ENCODE measurements around the gene SLC22A31.

SLC22A31 gene

GRCh38 chr16:89156740-89157645 lies 43.3 kb downstream of the SLC22A31 start:
- H3K27me3 ChIP-seq (ENCODE audit: low read depth, low read length): no peaks in the 10 kb centered on the region
- H3K27ac ChIP-seq (ENCODE audit: low read length): no peak overlapping the region
- no peak overlapping the region for H3K4me3 ChIP-seq (ENCODE audit: low read length)
- no peak overlapping the region for H2AFZ ChIP-seq (ENCODE audit: low read depth, low read length)
- no peak overlapping the region for H3K4me2 ChIP-seq (ENCODE audit: low read length)
- H3K4me1 ChIP-seq (ENCODE audit: low read length): peaks cover 9% of the 10 kb centered on the region
- H3K9me3 ChIP-seq (ENCODE audit: insufficient read depth, low read length): peaks cover 3% of the 10 kb centered on the region; the same call in 1 of the 2 replicates
- peaks cover 5% of the 10 kb centered on the region for H3K36me3 ChIP-seq (replicated peaks; ENCODE audit: low read depth, low read length)
- H3K79me2 ChIP-seq (ENCODE audit: low read length): no peaks in the 10 kb centered on the region
- TF ChIP-seq CTCF (IDR thresholded peaks at IDR 0.05; ENCODE audit: low read depth, low read length): no peak
- TF ChIP-seq EZH2phosphoT487 (IDR thresholded peaks at IDR 0.05; ENCODE audit: low read depth): no peak
- H3K9ac ChIP-seq (ENCODE audit: low read length): no peak overlapping the region
- H4K20me1 ChIP-seq (ENCODE audit: insufficient read depth, low read length): peaks cover 3% of the 10 kb centered on the region; the same call in 1 of the 2 replicates

- TF ChIP-seq CTCF (IDR thresholded peaks at IDR 0.05; ENCODE audit: low read depth, low read length) (peak; percentile 20; the same call in 1 of the 2 replicates), EZH2phosphoT487 (IDR thresholded peaks at IDR 0.05; ENCODE audit: low read depth) (no peak)
- Histone ChIP-seq H2AFZ (ENCODE audit: low read depth, low read length) (no peak overlapping the region), H3K79me2 (ENCODE audit: low read length) (no peaks in the 10 kb centered on the region), H3K9ac (ENCODE audit: low read length) (no peak overlapping the region), H3K4me1 (ENCODE audit: low read length) (peaks cover 9% of the 10 kb centered on the region), H3K27me3 (ENCODE audit: low read depth, low read length) (no peaks in the 10 kb centered on the region), H3K27ac (ENCODE audit: low read length) (no peak overlapping the region), H3K36me3 (replicated peaks; ENCODE audit: low read depth, low read length) (peaks cover 12% of the 10 kb centered on the region), H3K4me2 (ENCODE audit: low read length) (no peak overlapping the region), H3K9me3 (ENCODE audit: insufficient read depth, low read length) (peaks cover 3% of the 10 kb centered on the region; the same call in 1 of the 2 replicates), H4K20me1 (ENCODE audit: insufficient read depth, low read length) (peaks cover 3% of the 10 kb centered on the region; the same call in 1 of the 2 replicates), H3K4me3 (ENCODE audit: low read length) (no peak overlapping the region)
Measured at GRCh38 chr16:89155851-89156739, 44.2 kb downstream of the SLC22A31 start.

- peaks cover 19% of the 10 kb centered on the region for H3K36me3 ChIP-seq (replicated peaks; ENCODE audit: low read depth, low read length)
- H3K9ac ChIP-seq (ENCODE audit: low read length): no peak overlapping the region
- H3K4me1 ChIP-seq (ENCODE audit: low read length): peaks cover 9% of the 10 kb centered on the region
- H2AFZ ChIP-seq (ENCODE audit: low read depth, low read length): no peak overlapping the region
- H3K27me3 ChIP-seq (ENCODE audit: low read depth, low read length): no peaks in the 10 kb centered on the region
- TF ChIP-seq EZH2phosphoT487 (IDR thresholded peaks at IDR 0.05; ENCODE audit: low read depth): no peak
- no peak for TF ChIP-seq CTCF (IDR thresholded peaks at IDR 0.05; ENCODE audit: low read depth, low read length)
- peaks cover 3% of the 10 kb centered on the region; the same call in 1 of the 2 replicates for H3K9me3 ChIP-seq (ENCODE audit: insufficient read depth, low read length)
- H3K4me2 ChIP-seq (ENCODE audit: low read length): no peak overlapping the region
- no peaks in the 10 kb centered on the region for H3K79me2 ChIP-seq (ENCODE audit: low read length)
- no peak overlapping the region for H3K4me3 ChIP-seq (ENCODE audit: low read length)
- no peak overlapping the region for H3K27ac ChIP-seq (ENCODE audit: low read length)
- H4K20me1 ChIP-seq (ENCODE audit: insufficient read depth, low read length): peaks cover 3% of the 10 kb centered on the region; the same call in 1 of the 2 replicates
Measured at GRCh38 chr16:89155184-89155679, 45.1 kb downstream of the SLC22A31 start.
